ENCODE measurements around the gene EPHX1.

- peak in 1 of 2 donors; percentile 11 for TF ChIP-seq CTCF (IDR thresholded peaks at IDR 0.05)
- no peak for TF ChIP-seq POLR2AphosphoS5 (IDR thresholded peaks at IDR 0.05)
- TF ChIP-seq POLR2A (IDR thresholded peaks at IDR 0.05), result no peak
- no peak for TF ChIP-seq EP300 (IDR thresholded peaks at IDR 0.05)
These were observed 1.9 kb downstream of the EPHX1 start for GRCh38 chr1:225811622-225812487.

Measured in suprapubic skin (tissue), 4 donors.